HepG2 (cell line): ENCODE data around the gene KRT76. TPM values are rescaled to one million over a fixed set of nuclear protein-coding genes. Genes with fewer than 3 reads are reported as not detected.

ENCODE experiments used
- ATAC-seq: fragments of 200-7000 bp; cut with Tn5 transposase; 3 replicates; pipeline ENCODE4 v1.9.1; 2020; ENCODE audit warnings: mild to moderate bottlenecking, moderate library complexity
- BruUV-seq: library from RNA; stranded (reverse); fragments of 400-500 nt; replicated peaks from 2 replicates; lab custom pipeline; 2021; lab: Mats Ljungman, UMichigan
- CTCF ChIA-PET: fragments of 300-600 bp; formaldehyde crosslinking; extraction: SDS; loops from one replicate; lab custom pipeline; 2021; ENCODE audit warnings: low total read pairs, inconsistent platforms, low intra/inter-chr PET ratio; lab: Yijun Ruan, JAX
- POLR2A ChIA-PET: fragments of 350-600 bp; sonication (Branson Sonifier 250); formaldehyde crosslinking; loops from one replicate; lab custom pipeline; 2020; ENCODE audit warnings: antibody characterized with exemption, inconsistent platforms; lab: Yijun Ruan, JAX
- DNase-seq: peaks from one replicate; pipeline ENCODE4 v3.0.0-alpha.2; 2015; ENCODE audit warnings: low spot score
- FAIRE-seq: peaks from 3 replicates; lab custom pipeline; 2011; peaks lifted over from hg19 to GRCh38; lab: Jason Lieb, UNC
- H2AFZ ChIP-seq: one replicate; pipeline ENCODE4 v1.6.1; 2011; ENCODE audit warnings: low read length, inconsistent platforms
- H3K27ac ChIP-seq: fragments of 300-600 bp; 3 replicates; pipeline ENCODE4 v1.8.0; 2011; ENCODE audit warnings: mixed run types, mild to moderate bottlenecking, mixed read lengths, low read length, inconsistent platforms; ENCODE audit not compliant: insufficient read depth; ENCODE audit errors: extremely low read length
- H3K27me3 ChIP-seq, 2 experiments: fragments of 200-600 bp in 1 of 2; 2 replicates in 1 of 2; 3 replicates in 1 of 2; pipeline versions ENCODE4 v1.6.0 to v1.8.0; 2011; ENCODE audit warnings: low read length in 2 of 2, mild to moderate bottlenecking in 2 of 2, moderate library complexity in 2 of 2, inconsistent platforms in 1 of 2; ENCODE audit not compliant: insufficient read depth in 2 of 2, control insufficient read depth in 1 of 2
- H3K36me3 ChIP-seq, 2 experiments: fragments of 200-600 bp in 1 of 2; replicated peaks in 1 of 2; 2 replicates in 1 of 2; 3 replicates in 1 of 2; pipeline versions ENCODE4 v1.5.1 to v1.8.0; 2011; ENCODE audit warnings: low read length in 2 of 2, inconsistent platforms in 1 of 2; ENCODE audit not compliant: insufficient read depth in 2 of 2, control insufficient read depth in 1 of 2
- H3K4me1 ChIP-seq: 2 replicates; pipeline ENCODE4 v1.5.1; 2012; ENCODE audit warnings: low read length, inconsistent platforms; ENCODE audit not compliant: insufficient read depth
- H3K4me2 ChIP-seq: 2 replicates; pipeline ENCODE4 v1.6.0; 2011; ENCODE audit warnings: low read depth, low read length, inconsistent platforms
- H3K4me3 ChIP-seq, 3 experiments: fragments of 200-600 bp in 1 of 3; sonication (generic), shearing (Covaris generic) in 1 of 3; replicated peaks in 1 of 3; 2 replicates each; pipeline ENCODE4 v1.5.1; 2011 to 2016; ENCODE audit warnings: low read length in 3 of 3, inconsistent platforms in 2 of 3, low read depth in 2 of 3, mild to moderate bottlenecking in 2 of 3, control low read depth in 1 of 3, mixed read lengths in 1 of 3; ENCODE audit not compliant: insufficient read depth in 1 of 3
- H3K79me2 ChIP-seq: one replicate; pipeline ENCODE4 v1.6.1; 2011; ENCODE audit warnings: low read length, inconsistent platforms; ENCODE audit not compliant: insufficient read depth
- H3K9ac ChIP-seq: 2 replicates; pipeline ENCODE4 v1.6.0; 2011; ENCODE audit warnings: mild to moderate bottlenecking, low read depth, low read length, inconsistent platforms; ENCODE audit not compliant: insufficient read depth
- H3K9me3 ChIP-seq: 2 replicates; pipeline ENCODE4 v1.5.1; 2012; ENCODE audit warnings: mild to moderate bottlenecking, low read length
- H4K20me1 ChIP-seq: 2 replicates; pipeline ENCODE4 v1.6.0; 2011; ENCODE audit warnings: inconsistent platforms, mild to moderate bottlenecking, low read length, moderate library complexity; ENCODE audit not compliant: insufficient read depth
- CTCF ChIP-seq: sonication (generic); formaldehyde crosslinking; IDR thresholded peaks from 2 replicates; pipeline ENCODE4 v1.5.0; 2020; ENCODE audit warnings: mild to moderate bottlenecking, missing genetic modification reagents, moderate library complexity
- FOXM1 ChIP-seq: sonication (generic); formaldehyde crosslinking; IDR thresholded peaks from 2 replicates; pipeline ENCODE4 v1.5.0; 2020; ENCODE audit warnings: missing genetic modification reagents
- POGZ ChIP-seq: sonication (generic); formaldehyde crosslinking; IDR thresholded peaks from 2 replicates; pipeline ENCODE4 v1.4.0; 2020; ENCODE audit warnings: mild to moderate bottlenecking, missing genetic modification reagents
- SOX13 ChIP-seq, 3 experiments: fragments of 450-650 bp in 1 of 3; sonication (generic) in 1 of 3; formaldehyde crosslinking in 1 of 3; IDR thresholded peaks in 2 of 3; conservative IDR thresholded peaks in 1 of 3; 2 replicates each; pipeline versions ENCODE4 v1.5.0 to v1.6.1; 2016 to 2020; ENCODE audit warnings: antibody characterized with exemption in 1 of 3, mild to moderate bottlenecking in 1 of 3, missing compliant biosample characterization in 1 of 3, missing genetic modification reagents in 1 of 3, moderate library complexity in 1 of 3
- TRIM22 ChIP-seq: fragments of 450-650 bp; IDR thresholded peaks from 2 replicates; pipeline ENCODE4 v1.6.1; 2017
- ZNF121 ChIP-seq: sonication (generic); formaldehyde crosslinking; IDR thresholded peaks from 2 replicates; pipeline ENCODE4 v1.5.0; 2020; ENCODE audit warnings: mild to moderate bottlenecking, missing genetic modification reagents
- ZNF224 ChIP-seq: sonication (generic); formaldehyde crosslinking; IDR thresholded peaks from 2 replicates; pipeline ENCODE4 v1.5.0; 2020; ENCODE audit warnings: mild to moderate bottlenecking, missing genetic modification reagents
- ZNF3 ChIP-seq: IDR thresholded peaks from 2 replicates; pipeline ENCODE4 v1.7.0; 2017; ENCODE audit warnings: inconsistent platforms
- ZNF414 ChIP-seq: sonication (generic); formaldehyde crosslinking; IDR thresholded peaks from 2 replicates; pipeline ENCODE4 v1.5.0; 2020; ENCODE audit warnings: missing genetic modification reagents
- ZNF580 ChIP-seq: IDR thresholded peaks from 2 replicates; pipeline ENCODE4 v1.6.1; 2016; ENCODE audit warnings: low read depth, borderline replicate concordance
- ZNF724P ChIP-seq: sonication (generic); formaldehyde crosslinking; IDR thresholded peaks from 2 replicates; pipeline ENCODE4 v1.8.0; 2022; ENCODE audit warnings: missing genetic modification reagents, borderline replicate concordance
- WGBS: methylation state at CpG from one replicate; pipeline ENCODE4 v1.1.6; 2017; ENCODE audit warnings: low lambda C conversion rate; 5-methylcytosine and 5-hydroxymethylcytosine counted together
- in situ Hi-C: cut with HindIII; loops from 2 replicates; pipeline ENCODE4 v1.10.0; 2017; ENCODE audit warnings: low pct_unique_long_range_greater_than_20kb; ENCODE audit not compliant: extremely low pct_ligation_motif_present
- intact Hi-C: fragments of 100-400 bp; cut with micrococcal nuclease; formaldehyde crosslinking; loops from one replicate; pipeline ENCODE4 v1.10.0; 2022; ENCODE audit not compliant: unreplicated experiment
- polyA plus RNA-seq, 8 experiments: library from polyadenylated mRNA; depleted of rRNA in 3 of 8; stranded (reverse) in 7 of 8; unstranded in 1 of 8; fragments of >200 nt; fragmentation: Illumina TruSeq in 4 of 8; extraction: Trizol in 4 of 8; gene quantifications; 2 replicates each; pipeline versions ENCODE4 v1.2.1 to v1.2.3, GENCODE V29; 2011 to 2016; ENCODE audit warnings: low read depth in 4 of 8, missing spikeins in 1 of 8, mixed read lengths in 1 of 8; ENCODE audit not compliant: insufficient read depth in 1 of 8
- total RNA-seq, 5 experiments: library from RNA; depleted of rRNA; stranded (reverse); fragments of >200 nt; fragmentation: Illumina TruSeq; extraction: Trizol; gene quantifications; 2 replicates each; pipeline ENCODE4 v1.2.3, GENCODE V29; 2016; ENCODE audit warnings: low read depth in 1 of 5

Gene KRT76
- total and polyA plus RNA-seq, 2 of the 13 experiments (the other 11 are each of a cell fraction or from before 2014, with no cell fraction given) = not detected

GRCh38 chr12:52759218-52759617 lies 17.9 kb downstream of the KRT76 start (continued):
- no peak for TF ChIP-seq CTCF (CRISPR knock-in tag)
- no peak for TF ChIP-seq ZNF580
- TF ChIP-seq ZNF224 (CRISPR knock-in tag) = no peak

GRCh38 chr12:52757449-52758176 lies 19.5 kb downstream of the KRT76 start:
- intact Hi-C loops = no loop called here
- H3K4me1 ChIP-seq = no peaks in the 10 kb centered on the region
- TF ChIP-seq ZNF414 (CRISPR knock-in tag) (no peak), POGZ (no peak), ZNF3 (no peak), FOXM1 (CRISPR knock-in tag) (no peak), SOX13 (IDR thresholded peaks at IDR 0.05) (no peak), SOX13 (CRISPR knock-in tag; conservative IDR thresholded peaks at IDR 0.05 in 1 of 2, IDR thresholded peaks at IDR 0.05 in 1 of 2) (no peak), TRIM22 (no peak), ZNF724P (CRISPR knock-in tag) (no peak), ZNF121 (CRISPR knock-in tag) (no peak)
- TF ChIP-seq, all 625 proteins: peak for 0
- DNase-seq (no peak), FAIRE-seq (no peak), ATAC-seq (no peak)
- in situ Hi-C loops = no loop called here
- ChIA-PET CTCF (no interaction called here), POLR2A (no interaction called here)
- 4% methylated on average over 1 of the region's 1 CpG for WGBS
- no peaks in the 10 kb centered on the region; the same call in 1 of the 2 replicates for H3K9me3 ChIP-seq
- no peak overlapping the region for H3K4me2 ChIP-seq
- H3K36me3 ChIP-seq = no peaks in the 10 kb centered on the region
- no peaks in the 10 kb centered on the region for H3K79me2 ChIP-seq
- H4K20me1 ChIP-seq = no peaks in the 10 kb centered on the region
- H3K27ac ChIP-seq = no peak overlapping the region
- BruUV-seq = no TSS peak
- no peak overlapping the region for H3K9ac ChIP-seq
- no peak overlapping the region for H3K4me3 ChIP-seq
- no peaks in the 10 kb centered on the region for H3K27me3 ChIP-seq
- H2AFZ ChIP-seq = no peak overlapping the region
